Sigmoid colon (tissue), 4 donors: ENCODE data around the gene SPRED3.

Source experiments
- CTCF ChIP-seq, 4 experiments: fragments of 450-650 bp in 3 of 4; fragments of 200-600 bp in 1 of 4; IDR thresholded peaks; one replicate each; pipeline ENCODE4 v1.5.1; 2016 to 2019; ENCODE audit warnings: antibody characterized with exemption in 4 of 4, mild to moderate bottlenecking in 3 of 4, moderate library complexity in 2 of 4
- EP300 ChIP-seq, 4 donors: sonication (generic); formaldehyde crosslinking; IDR thresholded peaks; one replicate each; pipeline ENCODE4 v1.6.1; 2017; ENCODE audit warnings: antibody characterized with exemption in 4 of 4
- POLR2A ChIP-seq, 2 donors: fragments of 450-650 bp; IDR thresholded peaks; one replicate each; pipeline ENCODE4 v1.6.1; 2016; ENCODE audit warnings: antibody characterized with exemption in 2 of 2, mild to moderate bottlenecking in 2 of 2, moderate library complexity in 2 of 2

GRCh38 chr19:38377052-38377451 lies 11.4 kb upstream of the SPRED3 start:
- TF ChIP-seq CTCF (IDR thresholded peaks at IDR 0.05): no peak
- no peak for TF ChIP-seq EP300 (IDR thresholded peaks at IDR 0.05)
- TF ChIP-seq POLR2A (IDR thresholded peaks at IDR 0.05): no peak
